Mucosa of stomach (tissue), 1 donor: ENCODE data around the gene SCIN.
"Not testable (repeated sequence)": the region's sequence is repeated elsewhere in the genome, so short reads cannot be mapped to it uniquely, and the experiment has no call there.

Experiments used
- H3K27me3 ChIP-seq: one replicate; pipeline ENCODE4 v1.7.0; 2013; ENCODE audit warnings: mild to moderate bottlenecking, low read length; ENCODE audit not compliant: control insufficient read depth, insufficient read depth
- H3K36me3 ChIP-seq: one replicate; pipeline ENCODE4 v1.7.0; 2013; ENCODE audit warnings: low read length; ENCODE audit not compliant: control insufficient read depth, insufficient read depth
- H3K4me1 ChIP-seq: one replicate; pipeline ENCODE4 v1.7.0; 2013; ENCODE audit warnings: mild to moderate bottlenecking, low read length; ENCODE audit not compliant: control insufficient read depth, insufficient read depth
- H3K4me3 ChIP-seq: one replicate; pipeline ENCODE4 v1.7.0; 2013; ENCODE audit warnings: low read length
- H3K9ac ChIP-seq: one replicate; pipeline ENCODE4 v1.7.0; 2013; ENCODE audit warnings: mild to moderate bottlenecking, low read length, moderate library complexity
- H3K9me3 ChIP-seq: one replicate; pipeline ENCODE4 v1.7.0; 2013; ENCODE audit warnings: mild to moderate bottlenecking, low read length, moderate library complexity; ENCODE audit not compliant: control insufficient read depth
- donor health status: Pancreatic carcinoma.

SCIN gene

DNA sequence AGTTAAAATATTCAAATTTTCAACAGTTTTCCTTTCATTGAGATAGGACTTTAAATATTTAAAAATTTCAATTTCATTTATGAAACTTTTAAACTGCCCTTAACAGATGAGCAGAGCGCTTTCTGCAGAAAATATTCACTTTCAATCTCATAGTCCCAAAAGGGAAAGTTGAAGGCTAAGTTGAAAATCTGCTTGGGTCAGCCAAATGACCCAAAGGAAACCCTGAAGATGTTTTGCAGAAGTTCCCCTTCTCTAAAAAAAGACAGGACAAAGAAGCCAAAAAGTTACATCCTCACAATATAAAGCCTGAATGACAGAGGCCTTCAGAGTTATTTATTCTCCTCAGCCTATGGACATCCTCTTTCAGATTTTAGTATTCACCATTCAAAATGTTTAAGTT is 17.6 kb upstream of the SCIN start:
- Histone ChIP-seq H3K4me3 (no peak overlapping the region), H3K36me3 (no peaks in the 10 kb centered on the region), H3K27me3 (no peaks in the 10 kb centered on the region), H3K9me3 (no peaks in the 10 kb centered on the region), H3K4me1 (no peaks in the 10 kb centered on the region), H3K9ac (no peak overlapping the region)

GRCh38 chr7:12553416-12553815 is 17.1 kb upstream of the SCIN start:
- H3K36me3 ChIP-seq: no peaks in the 10 kb centered on the region
- H3K4me1 ChIP-seq: no peaks in the 10 kb centered on the region
- no peaks in the 10 kb centered on the region for H3K27me3 ChIP-seq
- H3K9me3 ChIP-seq: no peaks in the 10 kb centered on the region
- H3K4me3 ChIP-seq: no peak overlapping the region
- H3K9ac ChIP-seq: no peak overlapping the region

DNA sequence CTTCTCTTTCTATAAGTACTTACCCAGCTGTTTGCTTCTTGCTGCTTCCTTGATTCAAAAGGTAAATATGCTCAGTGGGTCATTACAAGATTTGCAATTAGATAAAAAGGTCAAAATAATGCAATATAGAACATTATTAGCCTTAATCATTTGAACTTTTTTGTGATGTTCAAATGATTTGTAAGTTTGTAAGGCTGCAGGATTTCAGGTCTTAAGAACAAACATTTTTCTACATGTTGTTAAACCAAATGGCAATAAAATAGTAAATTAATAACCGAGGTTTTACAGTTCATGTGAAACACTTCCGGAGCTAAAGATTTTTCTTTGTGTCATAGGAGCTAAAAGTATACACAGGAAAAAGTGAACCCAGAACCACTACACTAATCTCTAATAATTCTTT is 16.2 kb upstream of the SCIN start:
- H3K4me3 ChIP-seq: no peak overlapping the region
- no peaks in the 10 kb centered on the region for H3K9me3 ChIP-seq
- H3K4me1 ChIP-seq: no peaks in the 10 kb centered on the region
- no peak overlapping the region for H3K9ac ChIP-seq
- H3K36me3 ChIP-seq: no peaks in the 10 kb centered on the region
- H3K27me3 ChIP-seq: no peaks in the 10 kb centered on the region

DNA sequence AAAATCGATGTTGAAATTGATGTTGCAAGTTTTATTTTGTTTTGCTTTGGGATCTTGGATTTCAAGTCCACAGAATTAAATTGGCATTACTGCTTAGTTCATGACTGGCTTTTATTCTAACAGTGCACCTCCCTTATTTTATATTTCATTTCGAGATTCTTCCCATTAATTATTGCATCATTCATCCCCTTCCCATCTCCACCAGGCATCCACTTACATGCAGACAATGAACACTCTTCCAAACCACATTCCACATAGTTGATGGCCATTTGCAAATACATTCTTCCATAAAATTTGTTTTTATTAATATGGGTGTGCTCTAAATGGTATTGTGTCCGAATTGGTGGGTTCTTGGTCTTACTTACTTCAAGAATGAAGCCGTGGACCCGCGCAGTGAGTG is 15.6 kb upstream of the SCIN start:
- Histone ChIP-seq H3K36me3 (no peaks in the 10 kb centered on the region), H3K9ac (no peak overlapping the region), H3K9me3 (no peaks in the 10 kb centered on the region), H3K4me3 (no peak overlapping the region), H3K4me1 (no peaks in the 10 kb centered on the region), H3K27me3 (no peaks in the 10 kb centered on the region)

DNA sequence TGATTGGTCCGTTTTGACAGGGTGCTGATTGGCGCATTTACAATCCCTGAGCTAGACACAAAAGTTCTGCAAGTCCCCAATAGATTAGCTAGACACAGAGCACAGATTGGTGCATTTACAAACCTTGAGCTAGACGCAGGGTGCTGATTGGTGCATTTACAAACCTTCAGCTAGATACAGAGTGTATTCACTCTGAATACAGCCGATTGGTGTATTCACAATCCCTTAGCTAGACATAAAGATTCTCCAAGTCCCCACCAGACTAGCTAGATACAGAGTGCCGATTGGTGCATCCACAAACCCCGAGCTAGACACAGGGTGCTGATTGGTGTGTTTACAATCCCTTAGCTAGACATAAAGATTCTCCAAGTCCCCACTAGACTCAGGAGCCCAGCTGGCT is 14.8 kb upstream of the SCIN start:
- not testable (repeated sequence) for H3K4me1 ChIP-seq, H3K36me3 ChIP-seq, H3K9ac ChIP-seq, H3K27me3 ChIP-seq, H3K4me3 ChIP-seq, H3K9me3 ChIP-seq

DNA sequence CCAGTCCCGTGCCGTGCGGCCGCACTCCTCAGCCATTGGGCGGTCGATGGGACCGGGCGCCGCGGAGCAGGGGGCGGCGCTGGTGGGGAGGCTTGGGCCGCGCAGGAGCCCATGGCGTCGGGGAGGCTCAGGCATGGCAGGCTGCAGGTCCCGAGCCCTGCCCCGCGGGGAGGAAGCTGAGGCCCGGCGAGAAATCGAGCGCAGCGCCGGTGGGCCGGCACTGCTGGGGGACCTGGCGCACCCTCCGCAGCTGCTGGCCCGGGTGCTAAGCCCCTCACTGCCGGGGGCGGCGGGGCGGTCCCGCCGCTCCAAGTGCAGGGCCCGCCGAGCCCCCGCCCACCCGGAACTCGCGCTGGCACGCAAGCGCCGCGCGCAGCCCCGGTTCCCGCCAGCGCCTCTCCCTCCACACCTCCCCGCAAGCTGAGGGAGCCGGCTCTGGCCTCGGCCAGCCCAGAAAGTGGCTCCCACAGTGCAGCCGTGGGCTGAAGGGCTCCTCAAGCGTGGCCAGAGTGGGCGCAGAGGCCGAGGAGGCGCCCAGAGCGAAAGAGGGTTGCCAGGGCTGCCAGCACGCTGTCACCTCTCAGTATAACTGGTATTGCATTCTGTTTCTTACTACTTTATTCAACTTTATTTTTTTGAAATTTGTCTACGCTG is 14.3 kb upstream of the SCIN start:
- not testable (repeated sequence) for H3K9ac ChIP-seq, H3K4me1 ChIP-seq, H3K4me3 ChIP-seq, H3K9me3 ChIP-seq, H3K27me3 ChIP-seq, H3K36me3 ChIP-seq

DNA sequence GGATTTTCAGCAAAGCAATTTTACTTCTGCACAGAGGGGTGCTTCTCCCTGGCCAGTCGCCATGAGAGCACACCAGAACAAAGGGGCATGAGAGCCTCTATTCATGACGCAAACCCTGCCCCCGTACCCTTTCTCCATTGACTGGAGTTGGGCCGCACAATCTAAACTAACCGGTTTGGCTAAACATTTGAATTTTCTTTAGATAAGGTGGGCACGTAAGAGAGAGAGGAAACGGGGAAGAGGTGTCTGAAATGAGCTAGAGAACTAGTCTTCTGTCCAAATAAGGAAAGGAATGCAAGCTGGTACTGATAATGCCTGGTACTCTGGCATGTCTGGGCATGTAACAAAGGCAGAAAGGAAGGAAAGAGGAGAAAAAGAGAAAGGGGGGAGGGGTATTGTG is 13.2 kb upstream of the SCIN start:
- H3K9me3 ChIP-seq: no peaks in the 10 kb centered on the region
- no peaks in the 10 kb centered on the region for H3K4me1 ChIP-seq
- no peaks in the 10 kb centered on the region for H3K36me3 ChIP-seq
- H3K27me3 ChIP-seq: no peaks in the 10 kb centered on the region
- no peak overlapping the region for H3K9ac ChIP-seq
- no peak overlapping the region for H3K4me3 ChIP-seq

DNA sequence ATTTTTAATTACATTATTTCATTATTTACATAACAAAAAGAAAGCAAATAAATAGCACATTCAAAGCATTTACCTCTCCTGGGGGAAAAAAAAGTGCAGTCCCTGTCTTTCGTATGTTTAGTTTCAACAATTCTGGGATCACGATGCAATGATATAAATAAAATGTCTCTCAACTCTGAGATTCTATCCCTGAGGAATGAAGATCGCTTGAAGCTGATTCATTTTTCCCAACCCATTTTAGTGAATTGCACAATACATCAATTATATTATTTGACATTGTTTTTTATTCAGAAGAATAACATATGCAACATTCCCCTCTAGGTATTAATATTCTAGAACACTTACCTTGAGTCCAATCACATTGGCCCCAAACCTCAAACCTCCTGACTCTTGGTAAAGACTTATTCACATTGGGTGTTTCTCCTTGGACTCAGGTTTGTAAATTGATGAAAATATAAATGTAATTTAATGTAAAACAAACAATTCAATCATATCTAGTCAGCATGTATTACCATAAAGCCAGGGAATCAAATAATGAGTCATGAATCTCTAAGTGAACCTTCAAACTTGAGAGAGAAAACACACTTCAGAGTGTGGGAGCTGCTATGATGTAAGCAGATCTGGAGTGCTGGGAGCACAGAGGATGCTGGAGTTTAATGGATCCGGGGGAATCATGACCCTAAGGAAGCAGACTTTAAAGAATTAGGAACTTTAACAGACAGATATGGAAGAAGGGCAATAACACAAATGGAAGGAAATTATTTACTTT is 5.3 kb upstream of the SCIN start:
- H3K36me3 ChIP-seq: no peaks in the 10 kb centered on the region
- peaks cover 13% of the 10 kb centered on the region for H3K4me1 ChIP-seq
- no peaks in the 10 kb centered on the region for H3K9me3 ChIP-seq

DNA sequence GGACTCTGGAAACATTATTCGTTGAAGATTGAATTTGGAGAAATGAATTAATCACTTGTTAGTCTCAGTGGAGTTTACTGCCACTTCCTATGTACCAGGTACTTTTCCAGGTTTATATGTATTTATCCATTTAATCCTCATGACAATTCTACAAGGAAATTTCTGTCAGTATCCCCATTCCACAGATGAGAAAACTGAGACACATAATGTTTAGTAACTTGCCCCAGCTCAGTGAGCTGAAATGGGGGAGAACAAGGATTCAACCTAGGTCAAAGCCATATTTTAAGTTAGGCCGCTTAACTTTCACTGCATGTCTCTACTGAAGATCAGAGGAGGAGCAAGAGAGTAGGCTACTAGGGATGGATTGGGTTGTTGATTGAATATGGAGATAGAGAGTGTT is 4.6 kb upstream of the SCIN start:
- H3K27me3 ChIP-seq: peaks cover 11% of the 10 kb centered on the region
- H3K4me1 ChIP-seq: peaks cover 17% of the 10 kb centered on the region
- H3K4me3 ChIP-seq: no peak overlapping the region
- no peaks in the 10 kb centered on the region for H3K9me3 ChIP-seq
- no peaks in the 10 kb centered on the region for H3K36me3 ChIP-seq
- H3K9ac ChIP-seq: no peak overlapping the region

More for the DNA sequence above, 5.3 kb upstream of the SCIN start:
- Histone ChIP-seq H3K9ac (no peak overlapping the region), H3K27me3 (peaks cover 4% of the 10 kb centered on the region), H3K4me3 (no peak overlapping the region)

DNA sequence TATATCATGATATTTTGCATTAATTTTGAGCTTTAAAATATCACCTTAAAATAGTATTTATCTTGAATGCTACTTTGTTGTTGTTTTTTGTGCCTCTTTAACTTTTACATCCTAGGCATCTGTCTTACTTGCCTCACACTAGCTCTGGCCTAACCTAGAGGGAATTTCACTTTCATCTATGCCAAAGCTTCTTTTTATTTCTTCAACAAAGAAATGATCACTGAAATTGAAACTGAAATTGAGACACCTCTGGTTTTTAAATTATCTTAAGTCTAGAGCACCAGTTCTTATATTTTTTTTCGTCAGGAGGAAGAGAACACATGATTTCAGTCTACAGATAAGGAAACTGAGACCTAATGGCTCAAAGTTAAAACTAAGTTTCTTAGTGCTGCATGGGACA is 3.5 kb upstream of the SCIN start:
- Histone ChIP-seq H3K9ac (no peak overlapping the region), H3K27me3 (peaks cover 15% of the 10 kb centered on the region), H3K4me3 (no peak overlapping the region), H3K4me1 (peaks cover 17% of the 10 kb centered on the region), H3K9me3 (no peaks in the 10 kb centered on the region), H3K36me3 (no peaks in the 10 kb centered on the region)

DNA sequence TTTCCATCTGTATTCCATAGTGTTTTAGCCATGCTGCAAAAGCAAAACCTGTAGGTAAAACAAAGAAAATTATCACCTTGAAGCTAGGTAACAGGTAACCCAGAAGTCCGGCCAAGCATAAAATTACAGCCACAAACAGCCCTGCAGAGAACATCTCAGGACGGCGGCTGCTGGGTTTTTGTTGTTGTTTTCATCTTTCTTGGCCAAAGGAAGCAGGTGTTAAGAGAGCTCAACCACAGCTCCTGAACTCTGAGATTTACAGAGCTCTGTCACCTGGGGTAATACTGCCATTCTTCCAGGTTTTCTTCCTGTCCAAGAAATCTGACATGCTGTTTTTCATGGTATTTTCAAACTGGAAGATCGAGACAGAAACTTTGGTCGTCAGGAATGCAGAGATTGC is 847 bp upstream of the SCIN start:
- no peaks in the 10 kb centered on the region for H3K36me3 ChIP-seq
- H3K9ac ChIP-seq: peak overlapping the region; percentile 79
- peak overlapping the region; percentile 44 for H3K4me3 ChIP-seq
- H3K9me3 ChIP-seq: no peaks in the 10 kb centered on the region
- H3K27me3 ChIP-seq: peaks cover 15% of the 10 kb centered on the region
- peaks cover 17% of the 10 kb centered on the region for H3K4me1 ChIP-seq

- H3K9me3 ChIP-seq: no peaks in the 10 kb centered on the region
- peaks cover 17% of the 10 kb centered on the region for H3K4me1 ChIP-seq
- H3K4me3 ChIP-seq: peak overlapping the region; percentile 44
Observed at GRCh38 chr7:12570168-12570533, 369 bp upstream of the SCIN start.

More at GRCh38 chr7:12570168-12570533, 369 bp upstream of the SCIN start:
- Histone ChIP-seq H3K36me3 (no peaks in the 10 kb centered on the region), H3K27me3 (peaks cover 15% of the 10 kb centered on the region), H3K9ac (peak overlapping the region; percentile 79)
